Measurements from ENCODE around the gene ADAM30. TPM values are rescaled to one million over a fixed set of nuclear protein-coding genes. Genes with fewer than 3 reads are reported as not detected.

The ADAM30 gene
- total and polyA plus RNA-seq, 12 donors: not detected

DNA sequence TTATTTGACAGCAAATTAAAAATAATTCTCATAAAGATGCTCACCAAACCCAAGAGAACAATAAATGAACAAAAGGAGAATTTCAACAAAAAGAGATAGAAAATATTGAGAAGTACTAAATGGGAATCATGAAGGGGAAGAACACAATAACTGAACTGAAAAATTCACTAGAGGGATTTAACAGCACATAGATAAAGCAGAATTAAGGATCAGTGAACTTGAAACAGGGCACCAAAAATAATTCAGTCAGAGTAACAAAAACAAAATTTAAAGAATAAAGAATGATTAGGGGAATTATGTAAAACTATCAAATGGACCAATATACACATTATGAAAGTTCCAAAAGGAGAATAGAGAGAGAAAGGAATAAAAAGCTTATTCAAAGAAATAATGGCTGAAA, 7.8 kb downstream of the ADAM30 start:
- no peaks in the 10 kb centered on the region for H3K36me3 ChIP-seq
- no peak for DNase-seq
- ATAC-seq: no peak
- H3K9me3 ChIP-seq: peaks cover 0 to 14% (median 0%) of the 10 kb centered on the region in 11 donors
- no peak for TF ChIP-seq CTCF (IDR thresholded peaks at IDR 0.05)
- H3K4me3 ChIP-seq: no peak overlapping the region
- H3K27me3 ChIP-seq: peaks cover 0 to 23% (median 8%) of the 10 kb centered on the region in 7 donors
- H3K4me1 ChIP-seq: no peaks in the 10 kb centered on the region
- intact Hi-C loops (cut with DNase I): loop anchor here in 2 of 10 donors (10.0 kb wide), 3 partner anchors 46 to 256 kb away; no protein-coding TSS in a partner anchor
- no peak overlapping the region for H3K27ac ChIP-seq

DNA sequence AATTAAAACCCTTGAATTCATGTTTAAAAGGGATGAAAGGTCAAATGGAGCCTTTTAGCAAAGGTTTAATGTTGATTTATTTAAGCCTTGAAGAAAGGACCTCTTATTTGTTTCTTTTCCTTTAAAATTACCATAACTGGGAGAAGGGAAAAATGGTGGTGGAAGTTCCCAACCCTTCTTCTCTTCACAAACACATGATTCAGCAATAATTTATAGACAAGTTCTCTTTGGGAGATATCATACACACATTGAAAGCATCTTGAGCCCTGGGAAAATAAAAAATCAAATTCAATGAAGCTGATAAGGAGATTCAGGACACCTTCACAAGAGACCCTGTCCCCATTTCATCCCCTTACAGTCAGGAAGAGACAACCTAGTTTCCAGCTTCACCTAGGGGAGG, 8.9 kb downstream of the ADAM30 start:
- H3K4me3 ChIP-seq: no peak overlapping the region
- peaks cover 0 to 14% (median 0%) of the 10 kb centered on the region in 11 donors for H3K9me3 ChIP-seq
- no peaks in the 10 kb centered on the region for H3K36me3 ChIP-seq
- H3K4me1 ChIP-seq: peaks cover 0 to 4% (median 0%) of the 10 kb centered on the region in 9 donors
- ATAC-seq: no peak
- intact Hi-C loops (cut with DNase I): loop anchor here in 2 of 10 donors (10.0 kb wide), 3 partner anchors 47 to 257 kb away; no protein-coding TSS in a partner anchor
- H3K27me3 ChIP-seq: peaks cover 0 to 23% (median 8%) of the 10 kb centered on the region in 7 donors
- no peak for DNase-seq
- no peak for TF ChIP-seq CTCF (IDR thresholded peaks at IDR 0.05)
- no peak overlapping the region for H3K27ac ChIP-seq

GRCh38 chr1:119885903-119886783, 10.2 kb downstream of the ADAM30 start:
- peak; percentile 41 to 80 (median 68) for TF ChIP-seq CTCF (IDR thresholded peaks at IDR 0.05)
- Histone ChIP-seq H3K27ac (no peak overlapping the region), H3K36me3 (no peaks in the 10 kb centered on the region), H3K9me3 (peaks cover 0 to 14% (median 0%) of the 10 kb centered on the region in 11 donors), H3K27me3 (peaks cover 0 to 23% (median 8%) of the 10 kb centered on the region in 7 donors), H3K4me3 (no peak overlapping the region), H3K4me1 (peaks cover 0 to 4% (median 0%) of the 10 kb centered on the region in 9 donors)
- peak in 5 of 8 donors; percentile 46 to 73 (median 66) for ATAC-seq
- intact Hi-C loops (cut with DNase I): loop anchor here in 2 of 10 donors (10.0 kb wide), 3 partner anchors 49 to 259 kb away; no protein-coding TSS in a partner anchor
- WGBS, 2 donors: 52 to 53% methylated on average over 11 of the region's 11 CpGs
- DNase-seq: peak; percentile 41 to 42

GRCh38 chr1:119884711-119885110, 11.6 kb downstream of the ADAM30 start:
- intact Hi-C loops (cut with DNase I): loop anchor here in 2 of 10 donors (10.0 kb wide), 3 partner anchors 50 to 260 kb away; no protein-coding TSS in a partner anchor
- Histone ChIP-seq H3K27ac (no peak overlapping the region), H3K9me3 (peaks cover 0 to 14% (median 0%) of the 10 kb centered on the region in 11 donors), H3K4me1 (peaks cover 0 to 4% (median 0%) of the 10 kb centered on the region in 9 donors), H3K27me3 (peaks cover 0 to 23% (median 8%) of the 10 kb centered on the region in 7 donors), H3K4me3 (no peak overlapping the region), H3K36me3 (no peaks in the 10 kb centered on the region)
- WGBS, 2 donors: 39 to 58% methylated on average over 2 of the region's 2 CpGs
- no peak for DNase-seq
- TF ChIP-seq CTCF (IDR thresholded peaks at IDR 0.05): no peak
- no peak for ATAC-seq

All from heart right ventricle (tissue), 16 donors.